H9 (cell line): Measurements from ENCODE around the gene PASD1. TPM values are rescaled to one million over a fixed set of nuclear protein-coding genes. Genes with fewer than 3 reads are reported as not detected.

Experiments
- DNase-seq: peaks from one replicate; pipeline ENCODE4 v3.0.0-alpha.2; 2017
- H2AFZ ChIP-seq: one replicate; pipeline ENCODE4 v1.6.1; 2013; ENCODE audit warnings: mild to moderate bottlenecking, low read length, control low read depth, moderate library complexity
- H2AK5ac ChIP-seq: 2 replicates; pipeline ENCODE4 v1.6.1; 2013; ENCODE audit warnings: low read length, control low read depth, mixed read lengths; ENCODE audit not compliant: insufficient read length
- H2BK120ac ChIP-seq: one replicate; pipeline ENCODE4 v1.6.1; 2013; ENCODE audit warnings: low read depth, mild to moderate bottlenecking, low read length, control low read depth, inconsistent platforms; ENCODE audit not compliant: poor library complexity, severe bottlenecking
- H2BK12ac ChIP-seq: 2 replicates; pipeline ENCODE4 v1.6.1; 2013; ENCODE audit warnings: low read length, control low read depth, mixed read lengths, low read depth; ENCODE audit not compliant: insufficient read length
- H2BK15ac ChIP-seq: 2 replicates; pipeline ENCODE4 v1.6.1; 2013; ENCODE audit warnings: low read depth, low read length, control low read depth
- H2BK20ac ChIP-seq: one replicate; pipeline ENCODE4 v1.6.1; 2013; ENCODE audit warnings: low read depth, mild to moderate bottlenecking, low read length, control low read depth, inconsistent platforms; ENCODE audit not compliant: poor library complexity, severe bottlenecking
- H2BK5ac ChIP-seq: 2 replicates; pipeline ENCODE4 v1.6.1; 2013; ENCODE audit warnings: low read length, control low read depth, mixed read lengths; ENCODE audit not compliant: insufficient read length
- H3K14ac ChIP-seq: 2 replicates; pipeline ENCODE4 v1.6.1; 2013; ENCODE audit warnings: low read length, control low read depth; ENCODE audit not compliant: insufficient read depth
- H3K18ac ChIP-seq: 2 replicates; pipeline ENCODE4 v1.6.1; 2013; ENCODE audit warnings: low read depth, mild to moderate bottlenecking, mixed read lengths, low read length, control low read depth; ENCODE audit not compliant: insufficient read length
- H3K23ac ChIP-seq: 2 replicates; pipeline ENCODE4 v1.6.1; 2013; ENCODE audit warnings: low read length, control low read depth, mixed read lengths, low read depth; ENCODE audit not compliant: insufficient read length
- H3K23me2 ChIP-seq: 2 replicates; pipeline ENCODE4 v1.6.1; 2013; ENCODE audit warnings: low read depth, mild to moderate bottlenecking, mixed read lengths, low read length, control low read depth; ENCODE audit not compliant: insufficient read length, poor library complexity, severe bottlenecking
- H3K27ac ChIP-seq: 2 replicates; pipeline ENCODE4 v1.5.1; 2013; ENCODE audit warnings: low read length, control low read depth, mixed read lengths, low read depth; ENCODE audit not compliant: insufficient read length
- H3K27me3 ChIP-seq: 2 replicates; pipeline ENCODE4 v1.6.1; 2013; ENCODE audit warnings: low read length, control low read depth, inconsistent platforms; ENCODE audit not compliant: insufficient read depth
- H3K4ac ChIP-seq: 2 replicates; pipeline ENCODE4 v1.6.1; 2013; ENCODE audit warnings: low read depth, mild to moderate bottlenecking, control low read depth, inconsistent platforms, low read length, moderate library complexity
- H3K4me1 ChIP-seq: 2 replicates; pipeline ENCODE4 v1.6.1; 2013; ENCODE audit warnings: low read length, control low read depth, inconsistent platforms; ENCODE audit not compliant: insufficient read depth
- H3K4me2 ChIP-seq: 2 replicates; pipeline ENCODE4 v1.6.1; 2013; ENCODE audit warnings: low read length, control low read depth, mixed read lengths; ENCODE audit not compliant: insufficient read length, insufficient read depth
- H3K56ac ChIP-seq: 2 replicates; pipeline ENCODE4 v1.6.1; 2013; ENCODE audit warnings: low read depth, mild to moderate bottlenecking, mixed read lengths, low read length, control low read depth; ENCODE audit not compliant: insufficient read length
- H3K79me1 ChIP-seq: 2 replicates; pipeline ENCODE4 v1.6.1; 2013; ENCODE audit warnings: low read depth, mild to moderate bottlenecking, moderate library complexity, low read length, control low read depth, inconsistent platforms; ENCODE audit not compliant: insufficient read depth, poor library complexity, severe bottlenecking
- H3K79me2 ChIP-seq: 2 replicates; pipeline ENCODE4 v1.6.1; 2013; ENCODE audit warnings: low read length, control low read depth, inconsistent platforms; ENCODE audit not compliant: insufficient read depth
- H3K9ac ChIP-seq: 2 replicates; pipeline ENCODE4 v1.6.1; 2013; ENCODE audit warnings: low read length, control low read depth, mixed read lengths; ENCODE audit not compliant: insufficient read length; ENCODE audit errors: extremely low read depth
- H3K9me3 ChIP-seq: one replicate; pipeline ENCODE4 v1.6.1; 2013; ENCODE audit warnings: low read depth, low read length, inconsistent platforms; ENCODE audit not compliant: control insufficient read depth
- H3T11ph ChIP-seq: one replicate; pipeline ENCODE4 v1.6.1; 2013; ENCODE audit warnings: mild to moderate bottlenecking, low read length, control low read depth, inconsistent platforms
- H4K20me1 ChIP-seq: one replicate; pipeline ENCODE4 v1.6.1; 2013; ENCODE audit not compliant: control insufficient read depth, insufficient read length, insufficient read depth
- H4K5ac ChIP-seq: 2 replicates; pipeline ENCODE4 v1.6.1; 2013; ENCODE audit warnings: low read depth, mild to moderate bottlenecking, mixed read lengths, low read length, control low read depth; ENCODE audit not compliant: insufficient read length
- H4K8ac ChIP-seq: replicated peaks from 2 replicates; pipeline ENCODE4 v1.6.1; 2013; ENCODE audit warnings: low read length, control low read depth, mixed read lengths, low read depth; ENCODE audit not compliant: insufficient read length
- H4K91ac ChIP-seq: 2 replicates; pipeline ENCODE4 v1.6.1; 2013; ENCODE audit warnings: low read depth, mild to moderate bottlenecking, moderate library complexity, mixed read lengths, low read length, control low read depth; ENCODE audit not compliant: insufficient read length
- H3K27ac Mint-ChIP-seq, 3 experiments: 2 replicates in 2 of 3; 3 replicates in 1 of 3; pipeline ENCODE4 v1.8.0; 2020 to 2021; ENCODE audit warnings: mixed read lengths in 3 of 3, mild to moderate bottlenecking in 1 of 3, moderate library complexity in 1 of 3
- H3K27me3 Mint-ChIP-seq: 2 replicates; pipeline ENCODE4 v1.8.0; 2021; ENCODE audit warnings: low read depth, mild to moderate bottlenecking, moderate library complexity, mixed read lengths
- H3K36me3 Mint-ChIP-seq, 3 experiments: 2 replicates in 2 of 3; 3 replicates in 1 of 3; pipeline ENCODE4 v1.8.0; 2020 to 2021; ENCODE audit warnings: low read depth in 3 of 3, mixed read lengths in 3 of 3; ENCODE audit not compliant: insufficient read depth in 1 of 3
- H3K4me1 Mint-ChIP-seq, 2 experiments: 2 replicates each; pipeline ENCODE4 v1.8.0; 2020; ENCODE audit warnings: mixed read lengths in 2 of 2
- H3K4me3 Mint-ChIP-seq, 2 experiments: 2 replicates in 1 of 2; 3 replicates in 1 of 2; pipeline ENCODE4 v1.8.0; 2020 to 2021; ENCODE audit warnings: mild to moderate bottlenecking in 2 of 2, mixed read lengths in 2 of 2, moderate library complexity in 1 of 2
- H3K9me3 Mint-ChIP-seq, 2 experiments: 2 replicates in 1 of 2; 3 replicates in 1 of 2; pipeline ENCODE4 v1.8.0; 2020; ENCODE audit warnings: mild to moderate bottlenecking in 2 of 2, mixed read lengths in 2 of 2, moderate library complexity in 1 of 2
- WGBS: extraction: QIAGEN DNeasy Blood & Tissue Kit; methylation state at CpG from one replicate; pipeline ENCODE4 v1.1.7; 2013; ENCODE audit warnings: missing lambda C conversion rate, low lambda C conversion rate, mixed read lengths; ENCODE audit not compliant: insufficient read length; ENCODE audit errors: extremely low coverage; 5-methylcytosine and 5-hydroxymethylcytosine counted together
- total RNA-seq: library from RNA; stranded (reverse); gene quantifications from 2 replicates; pipeline ENCODE4 v1.2.1, GENCODE V29; 2021
- TF ChIP-seq, protein P1 (sequence below): fragments of 200-600 bp; sonication (generic); conservative IDR thresholded peaks from 3 replicates; pipeline ENCODE4 v1.8.0; 2021; ENCODE audit warnings: antibody characterized with exemption, mild to moderate bottlenecking

The PASD1 gene
- total RNA-seq, 1 experiment from 2014 or later: not detected

DNA sequence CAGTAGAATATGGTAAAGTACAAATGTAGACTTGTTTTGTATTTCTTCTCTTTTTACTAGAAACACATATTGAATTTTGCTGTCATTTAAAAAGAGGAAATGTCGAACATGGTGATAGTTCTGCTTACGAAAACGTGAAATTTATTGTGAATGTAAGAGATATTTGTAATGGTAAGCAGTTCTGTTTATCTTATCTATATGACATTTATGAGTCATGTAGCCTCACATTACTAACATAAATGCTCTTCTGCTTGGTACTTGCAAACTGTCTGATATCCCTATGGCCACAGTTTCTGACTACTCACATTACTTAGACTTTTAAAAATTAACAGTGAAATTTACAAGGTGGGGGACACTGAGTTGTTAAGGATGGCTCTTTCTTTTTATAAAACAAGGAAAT lies 57.9 kb downstream of the PASD1 start:
- Mint-ChIP-seq H3K36me3 (0 out of 7 replicates have a peak, but pooled peaks cover 0 to 1% (median 0%) of the 10 kb centered on the region in 3 experiments), H3K27me3 (no peaks in the 10 kb centered on the region; the same call in 1 of the 2 replicates), H3K9me3 (peaks cover 29 to 33% of the 10 kb centered on the region in 2 experiments), H3K27ac (no peak overlapping the region), H3K4me3 (no peak overlapping the region), H3K4me1 (no peaks in the 10 kb centered on the region)
- H2BK120ac ChIP-seq: no peak overlapping the region
- no peak for DNase-seq
- no peak overlapping the region for H3K56ac ChIP-seq
- H3K4me1 ChIP-seq: no peaks in the 10 kb centered on the region
- H2BK5ac ChIP-seq: no peak overlapping the region
- H3K4me2 ChIP-seq: no peak overlapping the region
- H3K79me1 ChIP-seq: no peaks in the 10 kb centered on the region
- H2BK15ac ChIP-seq: no peak overlapping the region
- H4K20me1 ChIP-seq: no peaks in the 10 kb centered on the region
- no peaks in the 10 kb centered on the region for H3K79me2 ChIP-seq
- H3K9me3 ChIP-seq: peaks cover 21% of the 10 kb centered on the region
- TF ChIP-seq, protein P1, sequence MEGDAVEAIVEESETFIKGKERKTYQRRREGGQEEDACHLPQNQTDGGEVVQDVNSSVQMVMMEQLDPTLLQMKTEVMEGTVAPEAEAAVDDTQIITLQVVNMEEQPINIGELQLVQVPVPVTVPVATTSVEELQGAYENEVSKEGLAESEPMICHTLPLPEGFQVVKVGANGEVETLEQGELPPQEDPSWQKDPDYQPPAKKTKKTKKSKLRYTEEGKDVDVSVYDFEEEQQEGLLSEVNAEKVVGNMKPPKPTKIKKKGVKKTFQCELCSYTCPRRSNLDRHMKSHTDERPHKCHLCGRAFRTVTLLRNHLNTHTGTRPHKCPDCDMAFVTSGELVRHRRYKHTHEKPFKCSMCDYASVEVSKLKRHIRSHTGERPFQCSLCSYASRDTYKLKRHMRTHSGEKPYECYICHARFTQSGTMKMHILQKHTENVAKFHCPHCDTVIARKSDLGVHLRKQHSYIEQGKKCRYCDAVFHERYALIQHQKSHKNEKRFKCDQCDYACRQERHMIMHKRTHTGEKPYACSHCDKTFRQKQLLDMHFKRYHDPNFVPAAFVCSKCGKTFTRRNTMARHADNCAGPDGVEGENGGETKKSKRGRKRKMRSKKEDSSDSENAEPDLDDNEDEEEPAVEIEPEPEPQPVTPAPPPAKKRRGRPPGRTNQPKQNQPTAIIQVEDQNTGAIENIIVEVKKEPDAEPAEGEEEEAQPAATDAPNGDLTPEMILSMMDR: no peak
- H3T11ph ChIP-seq: no peak overlapping the region
- H3K27ac ChIP-seq: no peak overlapping the region
- WGBS: 100% methylated on average over 3 of the region's 3 CpGs
- H4K91ac ChIP-seq: no peak overlapping the region
- H3K18ac ChIP-seq: no peak overlapping the region
- H3K27me3 ChIP-seq: no peaks in the 10 kb centered on the region
- no peak overlapping the region for H3K23ac ChIP-seq
- no peak overlapping the region for H2AFZ ChIP-seq
- H4K5ac ChIP-seq: no peak overlapping the region
- no peak overlapping the region for H3K14ac ChIP-seq
- H3K23me2 ChIP-seq: no peaks in the 10 kb centered on the region
- no peak overlapping the region for H3K9ac ChIP-seq
- no peak overlapping the region for H2BK12ac ChIP-seq
- no peak overlapping the region for H4K8ac ChIP-seq
- no peak overlapping the region for H2AK5ac ChIP-seq
- no peak overlapping the region for H2BK20ac ChIP-seq
- no peak overlapping the region for H3K4ac ChIP-seq
